H1 (cell line): Measurements from ENCODE around the gene C11orf98. TPM values are rescaled to one million over a fixed set of nuclear protein-coding genes. Genes with fewer than 3 reads are reported as not detected.

ENCODE experiments used
- CTCF ChIA-PET: fragments of 300-600 bp; sonication (Branson Sonifier 250); formaldehyde crosslinking; loops from one replicate; lab custom pipeline; 2021; ENCODE audit not compliant: partially characterized antibody; lab: Charles Lee
- POLR2A ChIA-PET: fragments of 300-600 bp; sonication (Branson Sonifier 250); formaldehyde crosslinking; loops from one replicate; lab custom pipeline; 2021; ENCODE audit warnings: inconsistent platforms; ENCODE audit not compliant: partially characterized antibody; lab: Charles Lee
- DNase-seq, 2 experiments: peaks; one replicate each; pipeline versions ENCODE4 v3.0.0 to v3.0.0-alpha.2; 2010 to 2022; ENCODE audit warnings: low spot score in 2 of 2, low read depth in 1 of 2, mixed read lengths in 1 of 2
- FAIRE-seq: peaks from 2 replicates; lab custom pipeline; 2011; peaks lifted over from hg19 to GRCh38; lab: Jason Lieb, UNC
- H2AFZ ChIP-seq: 2 replicates; pipeline ENCODE4 v1.8.1; 2012; ENCODE audit warnings: low read length, inconsistent platforms
- H2AK5ac ChIP-seq: 2 replicates; pipeline ENCODE4 v1.6.1; 2013; ENCODE audit warnings: low read depth, low read length
- H2BK120ac ChIP-seq: replicated peaks from 2 replicates; pipeline ENCODE3; 2013; ENCODE audit warnings: low read depth, low read length, inconsistent platforms
- H2BK12ac ChIP-seq: 2 replicates; pipeline ENCODE4 v1.6.1; 2013; ENCODE audit warnings: low read depth, low read length
- H2BK15ac ChIP-seq: 2 replicates; pipeline ENCODE4 v1.6.1; 2013; ENCODE audit warnings: low read length
- H2BK20ac ChIP-seq: 2 replicates; pipeline ENCODE4 v1.6.1; 2013; ENCODE audit warnings: low read length
- H2BK5ac ChIP-seq: 2 replicates; pipeline ENCODE4 v1.6.1; 2013; ENCODE audit warnings: low read depth, low read length
- H3K14ac ChIP-seq: 2 replicates; pipeline ENCODE4 v1.6.1; 2013; ENCODE audit warnings: inconsistent platforms; ENCODE audit not compliant: insufficient read length
- H3K18ac ChIP-seq: 2 replicates; pipeline ENCODE4 v1.6.1; 2013; ENCODE audit warnings: low read length; ENCODE audit errors: extremely low read depth
- H3K23ac ChIP-seq: 2 replicates; pipeline ENCODE4 v1.6.1; 2013; ENCODE audit warnings: inconsistent platforms; ENCODE audit not compliant: insufficient read length
- H3K23me2 ChIP-seq: 2 replicates; pipeline ENCODE4 v1.6.1; 2013; ENCODE audit warnings: low read depth, low read length
- H3K27ac ChIP-seq: 2 replicates; pipeline ENCODE4 v1.6.1; 2011; ENCODE audit warnings: low read depth, low read length, inconsistent platforms
- H3K27me3 ChIP-seq, 4 experiments: replicated peaks in 1 of 4; 1 replicate in 1 of 4; 2 replicates in 3 of 4; pipeline versions ENCODE4 v1.6.1 to v1.8.1; 2011 to 2013; ENCODE audit warnings: low read length in 3 of 4, mild to moderate bottlenecking in 3 of 4, inconsistent platforms in 2 of 4, mixed read lengths in 2 of 4, moderate library complexity in 1 of 4; ENCODE audit not compliant: control insufficient read depth in 3 of 4, insufficient read depth in 3 of 4; ENCODE audit errors: extremely low read depth in 1 of 4
- H3K36me3 ChIP-seq, 4 experiments: 2 replicates each; pipeline versions ENCODE4 v1.6.1 to v1.8.1; 2011 to 2013; ENCODE audit warnings: mild to moderate bottlenecking in 4 of 4, low read length in 3 of 4, moderate library complexity in 2 of 4, control low read depth in 1 of 4, inconsistent platforms in 1 of 4; ENCODE audit not compliant: insufficient read depth in 4 of 4, control insufficient read depth in 2 of 4
- H3K4ac ChIP-seq: replicated peaks from 2 replicates; pipeline ENCODE3; 2013; ENCODE audit warnings: low read length, low read depth, mixed read lengths, inconsistent platforms; ENCODE audit not compliant: insufficient read length
- H3K4me1 ChIP-seq, 4 experiments: replicated peaks in 1 of 4; 1 replicate in 1 of 4; 2 replicates in 3 of 4; pipeline versions ENCODE4 v1.6.1 to v1.8.1; 2011 to 2013; ENCODE audit warnings: low read length in 3 of 4, inconsistent platforms in 2 of 4, mixed read lengths in 1 of 4; ENCODE audit not compliant: insufficient read depth in 4 of 4, control insufficient read depth in 3 of 4
- H3K4me2 ChIP-seq, 2 experiments: 2 replicates each; pipeline versions ENCODE4 v1.6.1 to v1.8.1; 2011 to 2013; ENCODE audit warnings: low read depth in 2 of 2, low read length in 2 of 2, control low read depth in 1 of 2, inconsistent platforms in 1 of 2, mild to moderate bottlenecking in 1 of 2; ENCODE audit not compliant: insufficient read depth in 1 of 2
- H3K4me3 ChIP-seq, 4 experiments: fragments of 200-600, 300-600 bp in 1 of 4; sonication (generic), shearing (Covaris generic), sonication (Bioruptor Twin) in 1 of 4; 2 replicates each; pipeline versions ENCODE4 v1.5.1 to v1.8.1; 2011 to 2016; ENCODE audit warnings: low read length in 4 of 4, low read depth in 3 of 4, control low read depth in 2 of 4, inconsistent platforms in 2 of 4, mild to moderate bottlenecking in 2 of 4, mixed read lengths in 1 of 4, moderate library complexity in 1 of 4; ENCODE audit not compliant: insufficient read depth in 2 of 4; ENCODE audit errors: extremely low read depth in 1 of 4
- H3K56ac ChIP-seq: replicated peaks from 2 replicates; pipeline ENCODE3; 2013; ENCODE audit warnings: low read depth, mild to moderate bottlenecking, mixed read lengths, low read length, inconsistent platforms; ENCODE audit not compliant: insufficient read length
- H3K79me1 ChIP-seq: 2 replicates; pipeline ENCODE4 v1.6.1; 2013; ENCODE audit warnings: low read depth, low read length, control low read depth
- H3K79me2 ChIP-seq, 2 experiments: 2 replicates each; pipeline versions ENCODE4 v1.6.1 to v1.8.1; 2012 to 2013; ENCODE audit warnings: low read length in 2 of 2, mild to moderate bottlenecking in 2 of 2, inconsistent platforms in 1 of 2; ENCODE audit not compliant: insufficient read depth in 2 of 2, control insufficient read depth in 1 of 2
- H3K9ac ChIP-seq, 4 experiments: replicated peaks in 1 of 4; 1 replicate in 1 of 4; 2 replicates in 3 of 4; pipeline versions ENCODE4 v1.6.1 to v1.8.1; 2011 to 2013; ENCODE audit warnings: low read depth in 3 of 4, low read length in 3 of 4, control low read depth in 2 of 4, mild to moderate bottlenecking in 2 of 4, moderate library complexity in 2 of 4, inconsistent platforms in 1 of 4; ENCODE audit errors: extremely low read depth in 1 of 4
- H3K9me3 ChIP-seq, 2 experiments: 2 replicates each; pipeline versions ENCODE4 v1.6.1 to v1.8.1; 2012 to 2013; ENCODE audit warnings: mild to moderate bottlenecking in 2 of 2, moderate library complexity in 2 of 2, control low read depth in 1 of 2, inconsistent platforms in 1 of 2, low read depth in 1 of 2, low read length in 1 of 2, mixed read lengths in 1 of 2; ENCODE audit not compliant: insufficient read depth in 2 of 2
- H4K20me1 ChIP-seq, 2 experiments: replicated peaks in 1 of 2; 2 replicates each; pipeline versions ENCODE3 to v1.8.1; 2011 to 2013; ENCODE audit warnings: inconsistent platforms in 2 of 2, low read length in 2 of 2, mild to moderate bottlenecking in 1 of 2; ENCODE audit not compliant: insufficient read depth in 2 of 2, control insufficient read depth in 1 of 2
- H4K5ac ChIP-seq: 2 replicates; pipeline ENCODE4 v1.6.1; 2013; ENCODE audit warnings: low read length, low read depth, mixed read lengths, inconsistent platforms; ENCODE audit not compliant: insufficient read length
- H4K8ac ChIP-seq: 2 replicates; pipeline ENCODE4 v1.8.0; 2013; ENCODE audit warnings: mild to moderate bottlenecking, moderate library complexity, low read length, inconsistent platforms; ENCODE audit not compliant: insufficient read depth; ENCODE audit errors: extremely low read depth
- H4K91ac ChIP-seq: replicated peaks from 2 replicates; pipeline ENCODE3; 2013; ENCODE audit warnings: low read length, mixed read lengths, inconsistent platforms; ENCODE audit not compliant: insufficient read length
- RXRA ChIP-seq: IDR thresholded peaks from 2 replicates; pipeline ENCODE4 v1.6.1; 2011; ENCODE audit warnings: low read depth, mild to moderate bottlenecking, low read length, moderate library complexity; ENCODE audit not compliant: insufficient read depth
- WGBS, 2 experiments: shearing (Covaris generic) in 1 of 2; methylation state at CpG; one replicate each; pipeline versions ENCODE4 v1.1.6 to v1.1.7; 2013 to 2015; ENCODE audit warnings: low lambda C conversion rate in 2 of 2, mixed read lengths in 2 of 2, inconsistent platforms in 1 of 2, low coverage in 1 of 2, missing lambda C conversion rate in 1 of 2; ENCODE audit not compliant: insufficient replicate concordance in 2 of 2, insufficient coverage in 1 of 2, insufficient read length in 1 of 2; ENCODE audit errors: extremely low coverage in 1 of 2, missing lambda C conversion rate in 1 of 2; 5-methylcytosine and 5-hydroxymethylcytosine counted together
- polyA plus RNA-seq, 7 experiments: library from polyadenylated mRNA; depleted of rRNA in 3 of 7; stranded (reverse) in 5 of 7; unstranded in 2 of 7; fragments of >200 nt in 5 of 7; fragments of 200-250 nt in 2 of 7; gene quantifications; 1 replicate in 5 of 7; 2 replicates in 1 of 7; 4 replicates in 1 of 7; pipeline versions ENCODE4 v1.2.1 to v1.2.3, GENCODE V29; 2011 to 2013; ENCODE audit warnings: missing spikeins in 2 of 7, mixed read lengths in 2 of 7
- total RNA-seq: library from RNA; stranded (reverse); fragmentation: NEBNext Ultra II Directional; extraction: Animal tissue kit (Norgen Biotek cat#: 25700); gene quantifications from 2 replicates; pipeline ENCODE4 v1.2.1, GENCODE V29; 2021

C11orf98 gene
- total and polyA plus RNA-seq, 2 of the 8 experiments (the other 6 are each of a cell fraction or from before 2014, with no cell fraction given): 68.0 to 171 TPM

- Histone ChIP-seq H3K79me1 (no peaks in the 10 kb centered on the region), H3K4me2 (no peak overlapping the region), H3K23ac (no peak overlapping the region), H2AK5ac (no peak overlapping the region), H2BK5ac (no peak overlapping the region), H3K23me2 (peaks cover 3% of the 10 kb centered on the region), H4K91ac (no peak overlapping the region), H4K8ac (no peak overlapping the region), H3K4ac (no peak overlapping the region), H3K4me1 (no peaks in the 10 kb centered on the region), H3K9me3 (no peaks in the 10 kb centered on the region), H3K27ac (no peak overlapping the region), H3K56ac (no peak overlapping the region), H3K18ac (no peak overlapping the region), H3K79me2 (peaks cover 3 to 11% of the 10 kb centered on the region in 2 experiments), H3K36me3 (peaks cover 0 to 5% (median 2%) of the 10 kb centered on the region in 4 experiments; a peak in 2 of 8 replicates), H4K20me1 (peaks cover 0 to 4% of the 10 kb centered on the region in 2 experiments), H2BK15ac (no peak overlapping the region), H3K4me3 (no peak overlapping the region), H2BK120ac (no peak overlapping the region), H2BK20ac (no peak overlapping the region), H3K9ac (no peak overlapping the region), H3K27me3 (no peaks in the 10 kb centered on the region), H2AFZ (no peak overlapping the region), H3K14ac (no peak overlapping the region), H2BK12ac (no peak overlapping the region), H4K5ac (no peak overlapping the region)
- 90% methylated on average over 5 of the region's 5 CpGs; no CpG with 5 or more reads in 1 of the 2 experiments for WGBS, 2 experiments
- CTCF ChIA-PET: interaction anchor here (1.1 to 2.0 kb wide), 2 partner anchors 24 to 232 kb away, joined by 4 read pairs; no protein-coding TSS in a partner anchor
- POLR2A ChIA-PET: interaction anchor here (0.9 to 50.4 kb wide), 10 partner anchors 10 to 217 kb away, joined by 3 to 2041 read pairs (median 3); partner anchors contain the start of genes BSCL2, C11orf98, CSKMT and GANAB
- FAIRE-seq (no peak), DNase-seq (no peak)
- no peak for TF ChIP-seq RXRA
These were observed 8.1 kb downstream of the C11orf98 start for GRCh38 chr11:62656796-62657429.
